Activated CD8-positive, alpha-beta T cell treated with anti-CD3 and anti-CD28 coated beads for 36 hours (primary cell): ENCODE measurements around the gene TIGD2. TPM values are rescaled to one million over a fixed set of nuclear protein-coding genes. Genes with fewer than 3 reads are reported as not detected.
A peak's percentile ranks its signal among the peaks of the same experiment; 100 is the strongest.

Experiments used
- ATAC-seq: fragments of 200-7000 bp; cut with Tn5 transposase; one replicate; pipeline ENCODE4 v1.10.0; 2021; ENCODE audit warnings: mild to moderate bottlenecking, moderate library complexity
- CTCF ChIA-PET: fragments of 350-600 bp; sonication (Branson Sonifier 250); formaldehyde crosslinking; loops from one replicate; lab custom pipeline; 2021; ENCODE audit warnings: antibody characterized with exemption; lab: Charles Lee
- POLR2A ChIA-PET: fragments of 350-600 bp; sonication (Branson Sonifier 250); formaldehyde crosslinking; loops from one replicate; lab custom pipeline; 2021; ENCODE audit warnings: antibody characterized with exemption; lab: Charles Lee
- DNase-seq: peaks from one replicate; pipeline ENCODE4 v3.0.0-alpha.2; 2020
- H3K27ac Mint-ChIP-seq: one replicate; pipeline ENCODE4 v1.8.0; 2021; ENCODE audit warnings: mild to moderate bottlenecking, mixed read lengths
- H3K27me3 Mint-ChIP-seq: one replicate; pipeline ENCODE4 v1.8.0; 2021; ENCODE audit warnings: mixed read lengths
- H3K36me3 Mint-ChIP-seq: one replicate; pipeline ENCODE4 v1.8.0; 2021; ENCODE audit warnings: low read depth, mixed read lengths
- H3K4me1 Mint-ChIP-seq: one replicate; pipeline ENCODE4 v1.8.0; 2021; ENCODE audit warnings: low read depth, mixed read lengths
- H3K4me3 Mint-ChIP-seq: one replicate; pipeline ENCODE4 v1.8.0; 2021; ENCODE audit warnings: mild to moderate bottlenecking, moderate library complexity, mixed read lengths
- H3K9me3 Mint-ChIP-seq: one replicate; pipeline ENCODE4 v1.8.0; 2021; ENCODE audit warnings: mixed read lengths
- intact Hi-C: fragments of 100-400 bp; cut with micrococcal nuclease; formaldehyde crosslinking; loops from one replicate; pipeline ENCODE4 v1.10.0; 2022
- total RNA-seq, 2 experiments: library from RNA; stranded (reverse); gene quantifications; one replicate each; pipeline ENCODE4 v1.2.3, GENCODE V29; 2021
- TF ChIP-seq, protein P1 (sequence below): fragments of 200-600 bp; IDR thresholded peaks from one replicate; pipeline ENCODE4 v1.8.0; 2022; ENCODE audit warnings: antibody characterized with exemption, mild to moderate bottlenecking

TIGD2 gene
- total RNA-seq, 2 experiments from 2014 or later: 2.0 to 2.3 TPM

DNA sequence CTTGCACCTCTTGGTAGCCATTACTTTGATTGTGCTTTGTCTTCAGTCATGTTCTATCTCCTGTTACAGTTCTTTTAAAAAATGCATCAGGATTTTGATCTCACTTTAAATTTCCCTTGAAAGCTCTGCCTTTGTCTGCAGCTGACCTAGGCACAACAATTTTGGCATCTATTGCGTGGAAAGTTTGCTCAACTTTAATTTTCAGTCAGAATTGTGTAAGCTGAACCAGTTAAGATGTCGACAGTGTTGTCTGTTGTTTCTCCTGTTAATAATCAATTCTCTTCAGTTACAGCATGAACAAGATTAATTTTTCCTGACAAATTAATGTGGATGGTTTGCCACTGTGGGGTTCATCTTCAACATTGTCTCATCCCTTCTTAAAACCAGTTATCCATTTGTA, 34.9 kb downstream of the TIGD2 start:
- ChIA-PET POLR2A (no interaction called here), CTCF (no interaction called here)
- H3K27me3 Mint-ChIP-seq: no peaks in the 10 kb centered on the region
- intact Hi-C loops: no loop called here
- DNase-seq: no peak
- no peaks in the 10 kb centered on the region for H3K36me3 Mint-ChIP-seq
- no peaks in the 10 kb centered on the region for H3K4me1 Mint-ChIP-seq
- H3K9me3 Mint-ChIP-seq: peaks cover 10% of the 10 kb centered on the region
- TF ChIP-seq, protein P1, sequence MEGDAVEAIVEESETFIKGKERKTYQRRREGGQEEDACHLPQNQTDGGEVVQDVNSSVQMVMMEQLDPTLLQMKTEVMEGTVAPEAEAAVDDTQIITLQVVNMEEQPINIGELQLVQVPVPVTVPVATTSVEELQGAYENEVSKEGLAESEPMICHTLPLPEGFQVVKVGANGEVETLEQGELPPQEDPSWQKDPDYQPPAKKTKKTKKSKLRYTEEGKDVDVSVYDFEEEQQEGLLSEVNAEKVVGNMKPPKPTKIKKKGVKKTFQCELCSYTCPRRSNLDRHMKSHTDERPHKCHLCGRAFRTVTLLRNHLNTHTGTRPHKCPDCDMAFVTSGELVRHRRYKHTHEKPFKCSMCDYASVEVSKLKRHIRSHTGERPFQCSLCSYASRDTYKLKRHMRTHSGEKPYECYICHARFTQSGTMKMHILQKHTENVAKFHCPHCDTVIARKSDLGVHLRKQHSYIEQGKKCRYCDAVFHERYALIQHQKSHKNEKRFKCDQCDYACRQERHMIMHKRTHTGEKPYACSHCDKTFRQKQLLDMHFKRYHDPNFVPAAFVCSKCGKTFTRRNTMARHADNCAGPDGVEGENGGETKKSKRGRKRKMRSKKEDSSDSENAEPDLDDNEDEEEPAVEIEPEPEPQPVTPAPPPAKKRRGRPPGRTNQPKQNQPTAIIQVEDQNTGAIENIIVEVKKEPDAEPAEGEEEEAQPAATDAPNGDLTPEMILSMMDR: no peak
- H3K27ac Mint-ChIP-seq: no peak overlapping the region
- no peak for ATAC-seq
- H3K4me3 Mint-ChIP-seq: no peak overlapping the region

DNA sequence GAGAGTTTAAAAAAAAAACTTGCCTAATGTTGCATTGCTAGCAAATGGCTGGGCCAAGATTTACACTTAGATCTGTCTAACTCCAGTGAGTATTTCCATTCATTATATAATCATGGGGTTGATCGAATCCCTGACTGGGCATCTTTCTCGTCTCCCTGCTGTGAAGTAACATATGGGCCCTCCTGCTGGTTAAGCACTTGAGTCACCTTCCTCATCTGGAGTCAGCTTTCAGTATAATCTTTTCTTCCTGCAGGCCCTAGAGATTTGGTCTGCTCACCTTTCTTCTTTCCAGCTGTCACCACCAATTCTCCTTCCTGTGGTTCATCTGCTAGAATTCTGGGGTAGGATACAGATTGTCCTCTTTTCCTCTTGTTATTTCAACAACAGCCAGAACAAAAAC, 41.6 kb downstream of the TIGD2 start:
- Mint-ChIP-seq H3K4me3 (no peak overlapping the region), H3K9me3 (no peaks in the 10 kb centered on the region), H3K27me3 (peaks cover 5% of the 10 kb centered on the region), H3K27ac (no peak overlapping the region), H3K36me3 (no peaks in the 10 kb centered on the region), H3K4me1 (no peaks in the 10 kb centered on the region)
- DNase-seq (no peak), ATAC-seq (no peak)
- ChIA-PET CTCF (interaction anchor here (1.0 kb wide), 1 partner anchor 12 kb away, joined by 3 read pairs; no protein-coding TSS in a partner anchor), POLR2A (no interaction called here)
- intact Hi-C loops: loop anchor here (10.0 kb wide), 1 partner anchor 752 kb away; no protein-coding TSS in a partner anchor
- TF ChIP-seq, protein P1: no peak

DNA sequence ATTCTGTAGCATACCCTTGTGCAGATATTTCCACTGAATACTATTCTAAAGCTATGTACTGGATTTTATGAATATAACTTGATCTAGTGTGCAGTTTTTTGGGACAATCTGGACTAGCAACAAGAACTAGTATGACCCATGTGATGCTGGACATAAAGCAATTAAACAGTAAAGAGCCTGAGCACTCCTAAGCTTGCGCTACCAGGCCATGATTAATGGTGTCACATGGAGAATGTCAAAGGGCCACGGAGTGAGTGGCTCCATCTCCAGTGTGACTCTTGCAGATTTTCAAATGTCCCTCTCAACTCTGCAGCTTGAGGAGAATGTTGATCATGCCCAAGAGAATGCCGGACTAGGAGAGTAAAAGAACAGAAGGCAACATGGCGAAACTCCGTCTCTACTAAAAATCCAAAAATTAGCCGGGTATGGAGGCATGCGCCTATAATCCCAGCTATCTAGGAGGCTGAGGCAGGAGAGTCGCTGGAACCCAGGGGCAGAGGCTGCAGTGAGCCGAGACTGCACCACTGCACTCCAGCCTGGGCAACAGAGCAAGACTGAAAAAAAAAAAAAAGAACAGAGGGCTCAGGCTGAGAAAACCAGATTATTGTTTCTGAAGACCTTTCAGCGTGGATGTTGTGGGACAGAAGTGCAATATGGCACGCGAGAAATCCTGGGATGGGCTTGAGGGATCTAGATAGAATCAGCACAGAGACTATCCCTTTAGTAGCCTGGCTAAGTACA, 45.0 kb downstream of the TIGD2 start:
- intact Hi-C loops: loop anchor here (10.0 kb wide), 1 partner anchor 748 kb away; no protein-coding TSS in a partner anchor
- POLR2A ChIA-PET: no interaction called here
- Mint-ChIP-seq H3K27me3 (peaks cover 5% of the 10 kb centered on the region), H3K4me3 (no peak overlapping the region), H3K36me3 (no peaks in the 10 kb centered on the region), H3K9me3 (no peaks in the 10 kb centered on the region), H3K4me1 (no peaks in the 10 kb centered on the region), H3K27ac (no peak overlapping the region)
- ATAC-seq: no peak
- DNase-seq: no peak
- TF ChIP-seq, protein P1: no peak
- CTCF ChIA-PET: no interaction called here

DNA sequence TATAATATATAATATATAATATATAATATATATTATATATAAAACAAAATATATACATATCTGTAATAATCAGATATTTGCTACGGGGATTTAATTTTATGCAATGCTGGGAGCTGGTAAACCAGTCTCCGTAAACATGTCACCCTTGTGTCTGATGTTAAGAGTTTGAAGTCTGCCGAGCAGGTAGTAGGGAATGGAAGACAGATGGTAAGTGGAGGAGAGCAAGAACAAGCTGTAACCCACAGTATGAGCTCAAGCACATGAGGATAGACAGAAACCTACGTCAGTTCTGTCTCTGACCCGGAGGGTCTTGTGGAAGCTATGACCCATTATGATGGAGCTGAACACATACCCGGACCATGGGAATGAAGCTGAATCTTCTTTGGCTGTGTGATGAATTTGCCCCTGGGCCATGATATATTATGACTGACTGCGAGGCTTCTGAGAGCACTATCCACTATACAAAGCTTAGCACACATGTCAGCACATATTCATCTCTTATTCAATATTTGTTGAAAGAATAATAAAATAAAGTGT, 46.2 kb downstream of the TIGD2 start:
- TF ChIP-seq, protein P1: no peak
- ChIA-PET POLR2A (no interaction called here), CTCF (interaction anchor here (0.7 to 1.7 kb wide), 5 partner anchors 10 to 338 kb away, joined by 3 to 7 read pairs (median 3); no protein-coding TSS in a partner anchor)
- ATAC-seq: peak; percentile 49
- Mint-ChIP-seq H3K9me3 (no peaks in the 10 kb centered on the region), H3K27me3 (peaks cover 5% of the 10 kb centered on the region), H3K4me3 (no peak overlapping the region), H3K4me1 (no peaks in the 10 kb centered on the region), H3K27ac (no peak overlapping the region), H3K36me3 (no peaks in the 10 kb centered on the region)
- DNase-seq: no peak
- intact Hi-C loops: loop anchor here (2.0 to 10.0 kb wide), 2 partner anchors 277 to 747 kb away; no protein-coding TSS in a partner anchor
